Activated naive CD4-positive, alpha-beta T cell treated with Interleukin-2 at 50 U/mL for 16 hours (primary cell): ENCODE measurements around the gene SMPDL3A.

Source experiments
- DNase-seq: peaks from one replicate; pipeline ENCODE4 v3.0.0-alpha.2; 2020

The SMPDL3A gene

GRCh38 chr6:122778302-122778701 is 10.8 kb upstream of the SMPDL3A start:
- no peak for DNase-seq

GRCh38 chr6:122778985-122779661 is 9.9 kb upstream of the SMPDL3A start:
- DNase-seq, result no peak

GRCh38 chr6:122779667-122780066 is 9.4 kb upstream of the SMPDL3A start, which contains the start of gene FABP7:
FABP7 (plus strand) TSS chr6:122779716; CDS start chr6:122779795, 79 bp downstream.
- no peak for DNase-seq

- DNase-seq, result no peak
Measured at GRCh38 chr6:122780114-122780513, 8.9 kb upstream of the SMPDL3A start.

GRCh38 chr6:122781716-122782115 is 7.3 kb upstream of the SMPDL3A start:
- no peak for DNase-seq

- DNase-seq, result no peak
Measured at GRCh38 chr6:122783401-122783800, 5.7 kb upstream of the SMPDL3A start.

GRCh38 chr6:122785891-122786290 is 3.2 kb upstream of the SMPDL3A start:
- DNase-seq, result no peak

GRCh38 chr6:122787721-122788120 is 1.3 kb upstream of the SMPDL3A start:
- DNase-seq, result no peak

- no peak for DNase-seq
Measured at GRCh38 chr6:122788208-122788607, 850 bp upstream of the SMPDL3A start.

GRCh38 chr6:122788663-122789181 is 336 bp upstream of the SMPDL3A start:
- no peak for DNase-seq

GRCh38 chr6:122790028-122790422 is 967 bp downstream of the SMPDL3A start:
- DNase-seq, result no peak

GRCh38 chr6:122790423-122791309 is 1.6 kb downstream of the SMPDL3A start:
- DNase-seq, result no peak

GRCh38 chr6:122791310-122791679 is 2.2 kb downstream of the SMPDL3A start:
- no peak for DNase-seq

- DNase-seq, result no peak
Measured at GRCh38 chr6:122792766-122793165, 3.7 kb downstream of the SMPDL3A start.

GRCh38 chr6:122797537-122797936 is 8.5 kb downstream of the SMPDL3A start:
- DNase-seq, result no peak

- no peak for DNase-seq
Measured at GRCh38 chr6:122798099-122798641, 9.1 kb downstream of the SMPDL3A start.

- no peak for DNase-seq
Measured at GRCh38 chr6:122799140-122799745, 10.2 kb downstream of the SMPDL3A start.

- DNase-seq, result no peak
Measured at GRCh38 chr6:122799916-122800686, 11.0 kb downstream of the SMPDL3A start.

GRCh38 chr6:122800906-122801305 is 11.8 kb downstream of the SMPDL3A start:
- no peak for DNase-seq

GRCh38 chr6:122801397-122801796 is 12.3 kb downstream of the SMPDL3A start:
- DNase-seq, result no peak

- DNase-seq, result no peak
Measured at GRCh38 chr6:122803171-122803661, 14.2 kb downstream of the SMPDL3A start.

GRCh38 chr6:122804962-122805485 is 16.0 kb downstream of the SMPDL3A start:
- no peak for DNase-seq
